ENCODE measurements around the gene TDRD1.

TDRD1 gene

DNA sequence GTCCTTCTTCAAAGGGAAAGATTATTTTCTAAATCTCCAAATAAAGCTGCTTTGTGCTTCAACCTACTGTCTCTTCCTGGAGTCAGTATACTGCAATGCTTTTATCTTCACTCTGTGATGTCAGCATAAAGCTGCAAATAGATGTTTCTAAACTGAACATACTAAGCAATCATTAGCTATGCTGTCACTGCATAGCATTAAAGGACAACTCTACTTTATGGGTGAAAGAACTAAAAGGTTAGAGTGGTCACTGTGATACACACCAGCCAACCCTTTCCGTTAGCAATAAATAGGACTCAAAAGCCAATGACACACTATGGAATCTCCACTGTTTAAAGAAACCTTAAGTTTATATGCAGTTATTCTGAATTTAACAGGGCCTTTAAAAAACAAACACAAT is 6.9 kb upstream of the TDRD1 start:
- Histone ChIP-seq H3K4me1 (ENCODE audit: low read depth, poor library complexity, severe bottlenecking) (peaks cover 33% of the 10 kb centered on the region), H3K4me3 (IDR thresholded peaks at IDR 0.05; ENCODE audit: insufficient read depth, low read depth, low read length) (no peak overlapping the region), H3K27ac (no peak overlapping the region), H3K4me2 (peak overlapping the region; percentile 74), H2AFZ (ENCODE audit: low read depth) (no peak overlapping the region), H3K27me3 (ENCODE audit: insufficient read depth, low read depth) (no peaks in the 10 kb centered on the region), H4K20me1 (ENCODE audit: insufficient read depth) (no peaks in the 10 kb centered on the region), H3K79me2 (ENCODE audit: insufficient read depth, low read depth) (peaks cover 55% of the 10 kb centered on the region; the same call in 1 of the 2 replicates), H3K9ac (no peak overlapping the region), H3K36me3 (ENCODE audit: insufficient read depth) (no peaks in the 10 kb centered on the region)
- TF ChIP-seq, protein P1, sequence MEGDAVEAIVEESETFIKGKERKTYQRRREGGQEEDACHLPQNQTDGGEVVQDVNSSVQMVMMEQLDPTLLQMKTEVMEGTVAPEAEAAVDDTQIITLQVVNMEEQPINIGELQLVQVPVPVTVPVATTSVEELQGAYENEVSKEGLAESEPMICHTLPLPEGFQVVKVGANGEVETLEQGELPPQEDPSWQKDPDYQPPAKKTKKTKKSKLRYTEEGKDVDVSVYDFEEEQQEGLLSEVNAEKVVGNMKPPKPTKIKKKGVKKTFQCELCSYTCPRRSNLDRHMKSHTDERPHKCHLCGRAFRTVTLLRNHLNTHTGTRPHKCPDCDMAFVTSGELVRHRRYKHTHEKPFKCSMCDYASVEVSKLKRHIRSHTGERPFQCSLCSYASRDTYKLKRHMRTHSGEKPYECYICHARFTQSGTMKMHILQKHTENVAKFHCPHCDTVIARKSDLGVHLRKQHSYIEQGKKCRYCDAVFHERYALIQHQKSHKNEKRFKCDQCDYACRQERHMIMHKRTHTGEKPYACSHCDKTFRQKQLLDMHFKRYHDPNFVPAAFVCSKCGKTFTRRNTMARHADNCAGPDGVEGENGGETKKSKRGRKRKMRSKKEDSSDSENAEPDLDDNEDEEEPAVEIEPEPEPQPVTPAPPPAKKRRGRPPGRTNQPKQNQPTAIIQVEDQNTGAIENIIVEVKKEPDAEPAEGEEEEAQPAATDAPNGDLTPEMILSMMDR (conservative IDR thresholded peaks at IDR 0.05; ENCODE audit: low read depth, low read length) = no peak

DNA sequence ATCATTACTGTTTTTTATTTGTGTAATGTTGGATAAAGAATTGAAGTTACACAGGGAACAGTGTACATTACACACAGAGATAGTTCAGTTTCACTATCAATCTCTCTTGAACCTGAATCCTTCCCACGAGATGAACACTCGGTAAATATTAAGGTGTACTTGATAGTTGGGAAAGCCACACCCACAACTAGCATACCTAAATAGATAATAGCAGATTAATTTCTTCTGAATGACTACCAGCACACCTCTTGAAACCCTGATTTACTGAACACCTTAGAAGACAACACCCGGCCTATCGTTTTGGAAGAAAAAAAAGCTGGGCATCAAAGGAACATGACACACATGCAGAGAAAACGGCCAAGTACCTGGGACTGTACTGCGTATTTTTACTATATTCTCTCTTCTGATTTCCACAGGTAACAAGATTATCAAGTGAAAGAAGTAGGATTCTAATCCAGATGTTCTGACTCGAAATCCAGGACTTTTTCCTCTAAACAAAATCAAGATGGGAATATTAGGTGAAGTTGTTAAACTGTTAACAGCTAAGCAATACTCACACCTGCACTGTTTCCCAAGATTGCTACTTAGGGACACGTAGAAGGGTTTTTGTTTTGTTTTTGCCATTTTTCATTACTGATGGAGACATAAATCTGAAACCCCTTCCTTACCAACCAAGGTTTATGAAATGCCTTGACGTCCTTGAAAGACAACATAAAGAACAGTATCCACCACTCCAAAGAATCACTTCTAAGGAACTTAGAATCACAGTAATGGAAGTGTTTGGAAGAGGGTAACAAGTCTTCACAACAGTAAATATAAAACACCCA is 6.2 kb upstream of the TDRD1 start:
- Histone ChIP-seq H4K20me1 (ENCODE audit: insufficient read depth) (no peaks in the 10 kb centered on the region), H3K36me3 (ENCODE audit: insufficient read depth) (no peaks in the 10 kb centered on the region), H3K27me3 (ENCODE audit: insufficient read depth, low read depth) (no peaks in the 10 kb centered on the region), H3K27ac (peak overlapping the region; percentile 75; the same call in 1 of the 2 replicates), H3K4me2 (peak overlapping the region; percentile 74), H3K9ac (peak overlapping the region; percentile 89), H3K79me2 (ENCODE audit: insufficient read depth, low read depth) (peaks cover 55% of the 10 kb centered on the region; the same call in 1 of the 2 replicates), H2AFZ (ENCODE audit: low read depth) (peak overlapping the region; percentile 97), H3K4me1 (ENCODE audit: low read depth, poor library complexity, severe bottlenecking) (peaks cover 33% of the 10 kb centered on the region), H3K4me3 (IDR thresholded peaks at IDR 0.05; ENCODE audit: insufficient read depth, low read depth, low read length) (no peak overlapping the region)
- TF ChIP-seq, protein P1 (conservative IDR thresholded peaks at IDR 0.05; ENCODE audit: low read depth, low read length) = no peak

DNA sequence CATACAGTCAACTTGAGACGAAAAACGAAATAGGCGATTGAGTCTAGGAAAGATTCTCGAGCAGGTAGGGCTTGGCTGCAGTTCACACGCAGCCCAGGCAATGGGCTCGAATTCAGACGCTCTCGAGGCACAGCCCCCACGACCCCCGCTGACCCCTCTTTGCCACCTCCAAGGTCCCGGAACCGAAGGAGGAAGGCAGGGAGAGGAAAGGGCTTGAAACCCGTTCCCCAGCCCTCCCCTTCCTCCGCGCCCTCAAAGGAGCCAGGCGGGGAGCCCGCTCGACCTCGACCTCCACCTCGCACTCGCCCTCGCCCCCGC is 5.6 kb upstream of the TDRD1 start:
- peak overlapping the region; percentile 74 for H3K4me2 ChIP-seq
- H3K4me1 ChIP-seq (ENCODE audit: low read depth, poor library complexity, severe bottlenecking) = peaks cover 33% of the 10 kb centered on the region
- peak overlapping the region; percentile 97 for H2AFZ ChIP-seq (ENCODE audit: low read depth)
- H3K9ac ChIP-seq = peak overlapping the region; percentile 89
- TF ChIP-seq, protein P1 (conservative IDR thresholded peaks at IDR 0.05; ENCODE audit: low read depth, low read length) = no peak
- no peaks in the 10 kb centered on the region for H3K36me3 ChIP-seq (ENCODE audit: insufficient read depth)
- H3K4me3 ChIP-seq (IDR thresholded peaks at IDR 0.05; ENCODE audit: insufficient read depth, low read depth, low read length) = no peak overlapping the region
- H4K20me1 ChIP-seq (ENCODE audit: insufficient read depth) = no peaks in the 10 kb centered on the region
- peaks cover 49% of the 10 kb centered on the region; the same call in 1 of the 2 replicates for H3K79me2 ChIP-seq (ENCODE audit: insufficient read depth, low read depth)
- no peaks in the 10 kb centered on the region for H3K27me3 ChIP-seq (ENCODE audit: insufficient read depth, low read depth)
- H3K27ac ChIP-seq = peak overlapping the region; percentile 75

DNA sequence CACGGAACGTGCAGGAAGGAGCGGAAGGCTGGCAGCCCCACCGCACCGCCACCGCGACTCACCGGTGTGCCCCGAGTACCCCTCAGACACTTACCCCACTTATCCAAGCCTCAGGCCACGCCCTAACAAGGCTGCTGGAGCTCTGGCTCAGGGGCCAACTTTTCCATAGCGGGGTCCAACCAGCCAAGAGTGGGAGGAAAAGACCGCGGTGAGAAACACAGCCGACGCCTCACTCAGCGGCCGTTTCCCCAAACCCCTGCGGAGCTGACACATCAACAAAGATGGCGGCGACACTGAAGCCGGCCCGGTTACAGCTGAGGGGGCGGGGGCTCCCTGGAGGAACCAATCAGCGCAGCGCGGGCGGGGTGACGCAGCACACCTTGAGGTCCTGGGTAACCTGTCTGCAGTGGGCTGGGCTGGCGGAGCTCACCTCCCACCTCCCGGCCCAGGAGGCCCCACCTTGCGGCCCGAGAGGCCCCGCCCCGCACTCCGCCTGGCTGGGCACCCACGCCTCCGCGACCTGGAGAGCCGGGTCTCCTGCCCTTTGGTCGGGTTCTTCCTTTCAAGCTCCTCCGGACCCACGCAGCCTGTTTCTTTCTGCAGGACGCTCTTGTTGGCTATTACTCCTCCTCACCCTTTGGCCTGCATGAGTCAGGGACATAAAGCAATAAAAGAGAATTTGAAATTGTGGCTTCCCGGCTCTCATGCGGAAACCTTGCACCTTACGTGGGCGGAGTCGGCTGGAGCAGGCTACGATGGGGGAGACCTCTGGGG is 5.0 kb upstream of the TDRD1 start, which contains the start of gene CCDC186:
TSS of gene CCDC186 (minus strand) at position 283 of the 774 bp plus-strand sequence. CDS start 10,935 bp downstream, outside the sequence.
- H2AFZ ChIP-seq (ENCODE audit: low read depth) = peak within 1 kb of the TSS; percentile 97
- H3K9ac ChIP-seq = peak within 1 kb of the TSS; percentile 89
- peaks cover 33% of the 10 kb centered on the region for H3K4me1 ChIP-seq (ENCODE audit: low read depth, poor library complexity, severe bottlenecking)
- H3K36me3 ChIP-seq (ENCODE audit: insufficient read depth) = no peaks in the 10 kb centered on the region
- peak within 1 kb of the TSS; percentile 76 for H3K4me2 ChIP-seq
- H4K20me1 ChIP-seq (ENCODE audit: insufficient read depth) = no peaks in the 10 kb centered on the region
- peaks cover 44% of the 10 kb centered on the region; the same call in 1 of the 2 replicates for H3K79me2 ChIP-seq (ENCODE audit: insufficient read depth, low read depth)
- no peaks in the 10 kb centered on the region for H3K27me3 ChIP-seq (ENCODE audit: insufficient read depth, low read depth)
- TF ChIP-seq, protein P1 (conservative IDR thresholded peaks at IDR 0.05; ENCODE audit: low read depth, low read length) = no peak
- peak within 1 kb of the TSS; percentile 75 for H3K27ac ChIP-seq
- H3K4me3 ChIP-seq (IDR thresholded peaks at IDR 0.05; ENCODE audit: insufficient read depth, low read depth, low read length) = no peak within 1 kb of the TSS
